A673 (cell line): Measurements from ENCODE around the gene P2RX3. TPM values are rescaled to one million over a fixed set of nuclear protein-coding genes. Genes with fewer than 3 reads are reported as not detected.

Experiments used
- BruUV-seq: library from RNA; stranded (reverse); fragments of 400-500 nt; replicated peaks from 2 replicates; lab custom pipeline; 2021; lab: Mats Ljungman, UMichigan
- CTCF ChIA-PET: fragments of 300-600 bp; sonication (Branson Sonifier 250); formaldehyde crosslinking; loops from one replicate; lab custom pipeline; 2022; ENCODE audit warnings: antibody characterized with exemption; lab: Charles Lee
- POLR2A ChIA-PET: fragments of 300-600 bp; sonication (Branson Sonifier 250); formaldehyde crosslinking; loops from one replicate; lab custom pipeline; 2022; ENCODE audit warnings: antibody characterized with exemption; ENCODE audit not compliant: low non-redundant PET; lab: Charles Lee
- DNase-seq: peaks from one replicate; pipeline ENCODE4 v3.0.0-alpha.2; 2015; ENCODE audit warnings: low spot score
- H3K27ac ChIP-seq: fragments of 200-600 bp; sonication (generic); 2 replicates; pipeline ENCODE4 v1.5.1; 2016; ENCODE audit warnings: mixed run types, low read depth, mild to moderate bottlenecking, mixed read lengths, antibody characterized with exemption, low read length; ENCODE audit not compliant: poor library complexity, severe bottlenecking
- H3K27me3 ChIP-seq: fragments of 200-600 bp; sonication (generic); replicated peaks from 2 replicates; pipeline ENCODE4 v1.6.1; 2017; ENCODE audit warnings: mixed run types, low read depth, mild to moderate bottlenecking, mixed read lengths, antibody characterized with exemption, low read length; ENCODE audit not compliant: insufficient read depth, poor library complexity
- H3K36me3 ChIP-seq: fragments of 200-600 bp; sonication (generic); 2 replicates; pipeline ENCODE4 v1.6.1; 2016; ENCODE audit warnings: mixed run types, mild to moderate bottlenecking, mixed read lengths, antibody characterized with exemption, low read length; ENCODE audit not compliant: insufficient read depth, poor library complexity, severe bottlenecking
- H3K4me1 ChIP-seq: fragments of 200-600 bp; sonication (generic); 2 replicates; pipeline ENCODE4 v1.6.1; 2017; ENCODE audit warnings: mixed run types, mild to moderate bottlenecking, mixed read lengths, antibody characterized with exemption, low read length; ENCODE audit not compliant: insufficient read depth, poor library complexity, severe bottlenecking
- H3K4me3 ChIP-seq: fragments of 200-600 bp; sonication (generic); 2 replicates; pipeline ENCODE4 v1.5.1; 2016; ENCODE audit warnings: low read depth, mixed run types, mild to moderate bottlenecking, mixed read lengths, low read length; ENCODE audit not compliant: poor library complexity, severe bottlenecking
- H3K9me3 ChIP-seq: fragments of 200-600 bp; sonication (generic); 2 replicates; pipeline ENCODE4 v1.6.1; 2016; ENCODE audit warnings: mixed run types, low read depth, mild to moderate bottlenecking, mixed read lengths, antibody characterized with exemption, low read length; ENCODE audit not compliant: poor library complexity, severe bottlenecking
- EZH2 ChIP-seq: fragments of 200-600 bp; sonication (generic); IDR thresholded peaks from 2 replicates; pipeline ENCODE4 v1.6.1; 2017; ENCODE audit warnings: borderline replicate concordance, low read depth, mild to moderate bottlenecking, mixed read lengths, antibody characterized with exemption, low read length; ENCODE audit not compliant: poor library complexity, severe bottlenecking
- intact Hi-C: fragments of 100-400 bp; cut with micrococcal nuclease; formaldehyde crosslinking; loops from one replicate; pipeline ENCODE4 v1.10.0; 2022; ENCODE audit not compliant: unreplicated experiment
- total RNA-seq: library from RNA; stranded (reverse); gene quantifications from 2 replicates; pipeline ENCODE4 v1.2.3, GENCODE V29; 2021
- TF ChIP-seq, protein P1 (sequence below): fragments of 300-800, 200-600 bp; sonication (generic); conservative IDR thresholded peaks from 2 replicates; pipeline ENCODE4 v1.5.1; 2017; ENCODE audit warnings: low read depth, mild to moderate bottlenecking, antibody characterized with exemption, low read length, moderate library complexity, mixed read lengths

Gene P2RX3
- total RNA-seq, 1 experiment from 2014 or later = not detected

DNA sequence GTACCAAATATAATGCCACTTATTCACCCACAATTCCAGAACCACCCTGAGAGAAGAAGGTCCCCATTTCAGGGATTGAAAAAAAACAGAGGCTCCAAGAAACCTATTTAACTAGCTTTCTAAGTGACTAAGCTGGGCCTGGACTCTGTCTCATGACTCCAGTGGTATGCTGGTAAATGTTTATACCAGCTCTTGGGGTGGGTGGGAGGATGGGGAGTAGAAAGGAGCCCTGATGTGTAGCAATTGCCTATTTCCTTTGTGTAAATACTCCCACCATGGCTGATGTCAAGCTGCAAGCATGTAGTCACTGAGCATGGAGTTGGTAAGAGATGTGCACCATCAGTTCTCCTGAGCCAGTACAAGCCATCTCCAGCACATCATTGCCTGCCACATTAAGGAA lies 40.0 kb downstream of the P2RX3 start:
- POLR2A ChIA-PET = no interaction called here

DNA sequence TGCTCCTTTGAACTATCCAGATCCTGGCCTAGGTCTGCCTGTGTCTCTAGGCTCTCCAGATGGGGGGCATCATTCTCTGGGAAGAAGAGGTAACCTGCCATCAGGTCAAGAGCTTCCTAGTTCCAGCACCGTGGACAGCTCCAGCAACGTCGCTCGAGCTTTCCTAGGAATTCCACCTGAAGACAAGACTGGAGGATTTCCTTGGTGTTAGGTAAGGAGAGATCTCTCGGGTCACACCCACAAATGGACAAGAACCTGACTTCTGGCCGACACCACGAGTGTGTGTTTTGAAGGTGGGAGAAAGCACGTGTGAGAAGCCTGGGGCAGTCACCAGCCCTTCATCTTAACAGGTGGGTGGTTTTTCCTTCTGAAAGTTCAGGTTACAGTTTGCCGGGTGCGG lies 41.6 kb downstream of the P2RX3 start:
- intact Hi-C loops = no loop called here
- Histone ChIP-seq H3K27me3 (peaks cover 38% of the 10 kb centered on the region), H3K9me3 (no peaks in the 10 kb centered on the region), H3K27ac (no peak overlapping the region), H3K4me3 (no peak overlapping the region), H3K4me1 (no peaks in the 10 kb centered on the region), H3K36me3 (no peaks in the 10 kb centered on the region)
- no peak for TF ChIP-seq EZH2
- TF ChIP-seq, protein P1, sequence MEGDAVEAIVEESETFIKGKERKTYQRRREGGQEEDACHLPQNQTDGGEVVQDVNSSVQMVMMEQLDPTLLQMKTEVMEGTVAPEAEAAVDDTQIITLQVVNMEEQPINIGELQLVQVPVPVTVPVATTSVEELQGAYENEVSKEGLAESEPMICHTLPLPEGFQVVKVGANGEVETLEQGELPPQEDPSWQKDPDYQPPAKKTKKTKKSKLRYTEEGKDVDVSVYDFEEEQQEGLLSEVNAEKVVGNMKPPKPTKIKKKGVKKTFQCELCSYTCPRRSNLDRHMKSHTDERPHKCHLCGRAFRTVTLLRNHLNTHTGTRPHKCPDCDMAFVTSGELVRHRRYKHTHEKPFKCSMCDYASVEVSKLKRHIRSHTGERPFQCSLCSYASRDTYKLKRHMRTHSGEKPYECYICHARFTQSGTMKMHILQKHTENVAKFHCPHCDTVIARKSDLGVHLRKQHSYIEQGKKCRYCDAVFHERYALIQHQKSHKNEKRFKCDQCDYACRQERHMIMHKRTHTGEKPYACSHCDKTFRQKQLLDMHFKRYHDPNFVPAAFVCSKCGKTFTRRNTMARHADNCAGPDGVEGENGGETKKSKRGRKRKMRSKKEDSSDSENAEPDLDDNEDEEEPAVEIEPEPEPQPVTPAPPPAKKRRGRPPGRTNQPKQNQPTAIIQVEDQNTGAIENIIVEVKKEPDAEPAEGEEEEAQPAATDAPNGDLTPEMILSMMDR = no peak
- ChIA-PET POLR2A (no interaction called here), CTCF (no interaction called here)
- DNase-seq = peak; percentile 31
- no TSS peak for BruUV-seq

More for the DNA sequence above, 40.0 kb downstream of the P2RX3 start:
- DNase-seq = no peak
- intact Hi-C loops = no loop called here
- no TSS peak for BruUV-seq
- no peak overlapping the region for H3K27ac ChIP-seq
- H3K4me3 ChIP-seq = no peak overlapping the region
- CTCF ChIA-PET = no interaction called here
- H3K36me3 ChIP-seq = no peaks in the 10 kb centered on the region
- H3K9me3 ChIP-seq = no peaks in the 10 kb centered on the region
- no peak for TF ChIP-seq EZH2
- TF ChIP-seq, protein P1 = no peak
- H3K4me1 ChIP-seq = no peaks in the 10 kb centered on the region
- peaks cover 32% of the 10 kb centered on the region for H3K27me3 ChIP-seq

DNA sequence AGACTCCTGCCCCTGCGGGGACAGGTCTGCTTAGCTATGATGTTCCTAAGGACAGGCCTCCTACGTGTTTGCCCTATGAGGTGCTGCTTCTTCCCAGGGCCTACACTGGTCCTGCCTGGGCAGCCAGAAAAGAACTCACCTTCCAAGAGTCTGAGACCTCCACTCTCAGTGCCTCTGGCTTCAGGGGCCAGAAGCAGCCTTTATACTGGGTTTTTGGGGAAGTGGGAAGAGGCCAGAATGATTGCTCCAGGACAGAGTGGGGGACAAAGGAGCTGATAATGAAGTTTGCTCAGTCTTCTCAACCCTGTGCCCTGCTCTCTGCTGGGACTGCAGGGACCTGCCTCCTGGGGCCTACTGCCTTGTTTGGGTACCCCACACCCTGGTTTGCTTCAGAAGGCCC lies 42.8 kb downstream of the P2RX3 start, which contains the start of gene PRG3:
PRG3 (minus strand) TSS at position 176 of the 400 bp plus-strand sequence. CDS start 442 bp downstream, outside the sequence.
- Histone ChIP-seq H3K9me3 (no peaks in the 10 kb centered on the region), H3K27ac (no peak within 1 kb of the TSS), H3K36me3 (no peaks in the 10 kb centered on the region), H3K4me3 (no peak within 1 kb of the TSS), H3K27me3 (peaks cover 46% of the 10 kb centered on the region), H3K4me1 (no peaks in the 10 kb centered on the region)
- BruUV-seq = no TSS peak
- TF ChIP-seq, protein P1 = no peak
- TF ChIP-seq EZH2 = no peak
- no peak for DNase-seq
- POLR2A ChIA-PET = no interaction called here
- intact Hi-C loops = no loop called here
- CTCF ChIA-PET = no interaction called here
